Fibroblast of the aortic adventitia (primary cell): ENCODE results near the gene TMEM143. TPM values are rescaled to one million over a fixed set of nuclear protein-coding genes. Genes with fewer than 3 reads are reported as not detected.
A peak's percentile ranks its signal among the peaks of the same experiment; 100 is the strongest.
"Not testable (repeated sequence)": the region's sequence is repeated elsewhere in the genome, so short reads cannot be mapped to it uniquely, and the experiment has no call there.

ENCODE experiments used
- DNase-seq: peaks from one replicate; pipeline ENCODE4 v3.0.0-alpha.2; 2010; ENCODE audit warnings: low read depth
- H3K4me3 ChIP-seq: 2 replicates; pipeline ENCODE4 v1.5.1; 2011; ENCODE audit warnings: low read depth, mild to moderate bottlenecking, control low read depth, low read length, moderate library complexity
- total RNA-seq: library from RNA; depleted of rRNA; stranded (reverse); fragments of >200 nt; gene quantifications from 2 replicates; pipeline ENCODE4 v1.2.3, GENCODE V29; 2012; ENCODE audit warnings: low replicate concordance
- TF ChIP-seq, protein P1 (sequence below): IDR thresholded peaks from 2 replicates; pipeline ENCODE4 v1.5.1; 2011; ENCODE audit warnings: mild to moderate bottlenecking, low read length, control low read depth, inconsistent platforms; ENCODE audit not compliant: insufficient read depth

Gene TMEM143
- total RNA-seq, 1 donor, result 5.0 TPM

DNA sequence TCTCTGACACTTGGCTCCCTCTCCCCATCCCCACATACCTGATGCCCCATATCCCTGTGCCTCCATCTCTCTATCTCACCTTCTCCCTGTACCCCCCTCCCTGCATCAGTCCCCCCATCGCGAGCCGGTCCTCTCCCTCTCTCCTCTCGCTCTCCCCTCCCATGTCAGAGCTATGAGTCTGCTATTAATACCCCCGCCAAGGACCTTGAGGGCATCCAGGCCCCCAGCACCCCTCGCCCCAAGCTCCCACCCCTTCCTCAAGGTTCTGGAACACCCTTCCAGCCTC is 31.4 kb upstream of the TMEM143 start:
- TF ChIP-seq, protein P1, sequence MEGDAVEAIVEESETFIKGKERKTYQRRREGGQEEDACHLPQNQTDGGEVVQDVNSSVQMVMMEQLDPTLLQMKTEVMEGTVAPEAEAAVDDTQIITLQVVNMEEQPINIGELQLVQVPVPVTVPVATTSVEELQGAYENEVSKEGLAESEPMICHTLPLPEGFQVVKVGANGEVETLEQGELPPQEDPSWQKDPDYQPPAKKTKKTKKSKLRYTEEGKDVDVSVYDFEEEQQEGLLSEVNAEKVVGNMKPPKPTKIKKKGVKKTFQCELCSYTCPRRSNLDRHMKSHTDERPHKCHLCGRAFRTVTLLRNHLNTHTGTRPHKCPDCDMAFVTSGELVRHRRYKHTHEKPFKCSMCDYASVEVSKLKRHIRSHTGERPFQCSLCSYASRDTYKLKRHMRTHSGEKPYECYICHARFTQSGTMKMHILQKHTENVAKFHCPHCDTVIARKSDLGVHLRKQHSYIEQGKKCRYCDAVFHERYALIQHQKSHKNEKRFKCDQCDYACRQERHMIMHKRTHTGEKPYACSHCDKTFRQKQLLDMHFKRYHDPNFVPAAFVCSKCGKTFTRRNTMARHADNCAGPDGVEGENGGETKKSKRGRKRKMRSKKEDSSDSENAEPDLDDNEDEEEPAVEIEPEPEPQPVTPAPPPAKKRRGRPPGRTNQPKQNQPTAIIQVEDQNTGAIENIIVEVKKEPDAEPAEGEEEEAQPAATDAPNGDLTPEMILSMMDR, result no peak
- DNase-seq, result no peak
- no peak overlapping the region for H3K4me3 ChIP-seq

DNA sequence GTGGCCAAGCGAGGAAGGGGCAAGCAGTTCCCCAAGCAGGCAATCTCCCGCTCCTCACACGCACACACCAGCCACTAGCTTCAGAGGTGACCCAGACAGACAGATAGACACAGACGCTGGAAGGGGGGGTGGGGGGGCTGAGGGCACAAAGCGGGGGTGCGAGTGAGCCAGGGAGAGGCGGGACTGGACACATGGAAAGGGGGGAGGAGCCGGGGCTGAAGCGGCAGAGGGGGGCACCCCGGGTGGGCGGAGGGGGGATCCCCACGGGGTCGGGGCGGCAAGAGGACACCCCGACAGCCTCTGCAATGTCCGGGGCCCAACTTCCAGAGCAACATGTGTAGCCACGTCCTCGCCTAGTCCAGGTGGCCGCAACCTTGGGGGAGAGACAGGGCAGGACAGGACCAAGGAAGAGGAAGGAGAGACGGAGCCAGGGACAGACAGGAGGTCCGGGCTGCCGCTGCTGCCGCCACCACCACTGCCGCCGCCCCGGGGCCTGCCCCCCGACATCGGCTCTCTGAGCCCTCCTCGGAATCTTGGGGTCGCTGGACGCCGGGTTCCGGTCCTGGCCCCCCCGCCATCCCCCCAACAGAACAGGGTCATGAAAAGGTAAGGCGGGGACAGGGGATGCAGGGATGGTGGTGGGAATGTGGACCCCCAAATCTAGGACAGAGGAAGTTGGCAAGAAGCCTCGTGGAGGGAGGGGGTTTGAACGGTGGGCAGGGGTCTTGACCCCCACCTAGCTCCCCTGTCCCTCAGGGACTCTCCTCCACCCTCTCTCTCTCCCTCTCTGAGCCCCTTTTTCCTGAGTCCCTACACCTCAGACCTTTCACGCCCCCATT is 30.8 kb upstream of the TMEM143 start:
- peak overlapping the region; percentile 50 for H3K4me3 ChIP-seq
- TF ChIP-seq, protein P1, result no peak
- no peak for DNase-seq

DNA sequence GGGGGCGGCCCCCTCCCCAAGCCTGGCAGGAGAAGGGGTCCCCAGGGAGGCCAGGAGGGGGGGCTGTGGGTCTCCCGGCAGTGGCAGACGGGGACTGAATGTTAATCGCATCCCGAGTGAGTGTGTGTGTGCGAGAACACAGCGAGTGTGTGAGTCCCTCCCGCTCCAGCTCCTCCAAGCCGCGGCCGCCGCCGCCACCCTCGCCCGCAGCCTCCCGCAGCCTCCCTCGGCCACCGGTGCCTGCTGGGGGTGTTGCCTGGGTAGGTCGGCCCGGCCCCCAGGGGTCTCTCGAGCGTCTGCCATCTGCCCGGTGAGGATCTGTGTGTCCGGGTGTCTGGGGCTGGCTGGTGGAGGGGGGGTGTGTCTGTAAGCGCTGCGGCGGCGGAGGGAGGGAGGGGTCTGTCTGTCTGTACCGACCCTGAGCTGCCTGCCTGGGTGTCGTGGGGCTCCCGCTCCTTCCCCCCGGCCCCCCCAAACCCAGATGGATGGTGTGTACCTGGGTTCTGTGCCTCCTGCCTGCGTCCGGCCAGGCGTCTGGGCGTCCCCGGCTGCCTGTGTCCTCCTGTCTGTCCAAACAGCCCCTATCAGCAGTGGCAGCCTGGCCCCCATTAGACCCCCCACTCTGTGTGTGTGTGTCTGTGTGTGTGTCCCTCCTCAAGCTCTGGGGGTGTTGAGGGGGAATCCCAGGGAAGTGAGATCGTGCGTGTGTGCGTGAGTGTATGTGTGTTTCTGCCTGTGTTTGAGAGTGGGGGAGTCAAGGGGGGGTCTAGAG is 30.0 kb upstream of the TMEM143 start, which contains the start of gene GRIN2D:
Gene GRIN2D, plus strand, starts transcription at position 110 of the 772 bp plus-strand sequence. CDS start 4,725 bp downstream, outside the sequence.
- no peak for DNase-seq
- peak within 1 kb of the TSS; percentile 50 for H3K4me3 ChIP-seq
- TF ChIP-seq, protein P1, result no peak

DNA sequence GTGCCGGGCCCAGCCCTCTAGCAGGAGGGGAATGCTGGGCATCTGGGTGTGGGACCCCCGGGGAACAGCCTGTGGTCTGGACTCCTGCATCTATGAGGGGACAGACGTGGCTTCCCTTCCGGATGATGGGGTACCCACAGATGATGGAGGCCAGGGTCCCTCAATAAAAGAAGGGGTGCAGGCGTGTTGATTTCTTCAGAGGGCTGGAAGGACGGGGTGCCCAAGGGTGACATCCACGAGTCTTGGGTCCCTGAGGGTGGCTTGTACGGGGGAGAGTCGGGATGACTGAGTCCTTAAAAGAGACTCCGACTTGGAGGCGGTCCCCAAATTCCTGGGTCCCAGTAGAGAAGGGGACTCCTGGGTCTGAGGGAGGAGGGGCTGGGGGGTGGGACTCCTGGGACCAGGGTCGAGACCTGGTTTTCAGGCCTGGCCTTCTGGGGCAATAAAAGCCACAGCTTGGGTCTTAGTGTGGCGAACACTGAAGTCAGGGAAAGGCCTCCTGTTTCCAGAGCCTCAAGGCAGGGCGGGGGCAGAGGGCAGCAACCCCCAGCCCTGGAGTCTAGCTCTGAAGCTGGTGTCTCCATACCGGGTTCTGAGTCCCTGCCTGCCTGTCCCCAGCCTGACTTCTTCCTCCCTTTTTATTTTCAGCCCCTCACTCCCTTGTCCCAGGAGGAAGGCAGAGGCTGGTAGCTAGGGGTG is 29.3 kb upstream of the TMEM143 start:
- TF ChIP-seq, protein P1, result no peak

DNA sequence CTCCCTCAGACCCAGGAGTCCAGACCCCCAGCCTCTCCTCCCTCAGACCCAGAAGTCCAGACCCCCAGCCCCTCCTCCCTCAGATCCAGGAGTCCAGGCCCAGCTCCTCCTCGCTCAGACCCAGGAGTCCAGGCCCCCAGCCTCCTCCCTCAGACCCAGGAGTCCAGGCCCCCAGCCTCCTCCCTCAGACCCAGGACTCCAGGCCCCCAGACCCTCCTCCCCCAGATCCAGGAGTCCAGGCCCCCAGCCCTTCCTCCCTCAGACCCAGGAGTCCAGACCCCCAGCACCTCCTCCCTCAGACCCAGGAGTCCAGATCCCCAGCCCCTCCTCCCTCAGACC is 28.2 kb upstream of the TMEM143 start:
- H3K4me3 ChIP-seq, DNase-seq: not testable (repeated sequence)

More for the DNA sequence above, 29.3 kb upstream of the TMEM143 start:
- DNase-seq, result no peak
- no peak overlapping the region for H3K4me3 ChIP-seq

DNA sequence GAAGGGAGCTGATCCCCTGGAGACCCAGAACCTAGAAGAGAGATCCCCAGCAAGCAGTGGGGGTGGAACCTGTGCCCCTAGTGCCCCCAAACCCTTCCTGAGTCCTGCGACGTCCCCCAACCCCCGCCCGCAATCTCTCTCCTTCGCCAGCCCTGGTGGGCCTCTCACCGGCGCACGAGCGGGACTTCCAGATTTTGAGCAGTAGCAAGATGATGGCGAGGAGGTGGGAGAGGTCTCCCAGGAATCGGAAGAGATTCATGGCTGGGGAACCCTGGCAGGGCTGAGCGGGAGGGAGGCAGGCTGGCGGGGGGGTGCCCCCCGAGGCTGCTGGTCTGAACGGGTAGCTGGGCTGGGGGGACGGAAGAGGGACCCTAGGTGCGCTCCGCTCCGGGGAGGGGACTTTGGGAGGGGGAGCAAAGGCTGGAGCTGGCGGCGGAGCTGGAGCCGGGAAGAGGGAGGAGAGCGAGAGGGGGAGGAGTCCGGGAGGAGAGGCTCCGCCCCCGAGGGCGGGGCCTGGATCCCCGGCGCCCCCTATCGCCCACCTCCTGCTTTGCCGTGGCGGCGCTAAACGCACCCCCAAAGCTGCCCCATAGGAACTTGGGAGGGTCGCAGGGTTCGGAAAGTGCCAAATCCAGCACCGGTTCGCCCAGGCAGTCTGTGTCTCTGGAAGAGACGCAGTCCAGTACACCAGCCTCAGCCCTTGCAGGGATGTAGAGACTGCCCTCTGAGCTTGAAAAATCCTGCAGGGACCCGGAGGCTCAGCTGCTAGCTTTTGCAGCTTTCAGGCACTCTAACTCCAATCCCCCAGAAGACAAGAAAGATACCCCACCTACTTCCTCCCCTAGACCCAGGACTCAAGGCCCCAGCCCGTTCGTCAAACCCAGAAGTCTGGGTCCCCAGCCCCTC is 27.6 kb upstream of the TMEM143 start, which contains the start of gene KDELR1:
Gene KDELR1, minus strand, starts transcription at position 452 of the 906 bp plus-strand sequence. Its CDS starts 193 bp downstream, at position 259.
- peak within 1 kb of the TSS; percentile 94 for H3K4me3 ChIP-seq
- DNase-seq, result peak; percentile 71
- TF ChIP-seq, protein P1, result peak; percentile 94
